Adrenal gland (tissue), 5 donors: Measurements from ENCODE around the gene CD244.

Experiments
- POLR2A ChIP-seq, 2 donors: fragments of 450-650 bp; IDR thresholded peaks; one replicate each; pipeline ENCODE4 v1.6.1; 2017; ENCODE audit warnings: antibody characterized with exemption in 2 of 2, mild to moderate bottlenecking in 2 of 2, moderate library complexity in 1 of 2
- TF ChIP-seq, protein P1 (sequence below), 6 experiments: fragments of 450-650 bp in 4 of 6; fragments of 200-600 bp in 2 of 6; sonication (generic) in 1 of 6; IDR thresholded peaks; 1 replicate in 5 of 6; 2 replicates in 1 of 6; pipeline versions ENCODE4 v1.5.1 to v1.8.0; 2016 to 2021; ENCODE audit warnings: antibody characterized with exemption in 6 of 6, mild to moderate bottlenecking in 2 of 6, moderate library complexity in 1 of 6
- donor health status: DM: no; HTN: no; CAD: no.

DNA sequence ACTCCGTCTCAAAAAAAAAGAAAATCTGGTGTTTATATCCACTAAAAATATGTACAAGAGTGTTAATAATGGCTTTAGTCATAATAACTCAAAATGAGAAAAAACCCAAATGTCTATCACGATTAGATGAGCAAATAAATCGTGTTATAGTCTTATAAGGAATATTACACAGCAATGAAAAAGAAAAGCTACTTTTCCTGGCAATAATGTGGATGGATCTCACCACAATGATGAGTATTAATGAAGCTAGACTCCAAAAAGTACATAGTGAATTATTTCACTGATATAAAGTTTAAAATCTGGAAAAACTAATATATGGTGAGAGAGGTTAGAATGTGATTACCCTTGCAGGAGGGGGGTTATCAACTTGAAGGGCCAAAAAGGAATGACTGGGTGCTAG is 9.7 kb downstream of the CD244 start:
- TF ChIP-seq, protein P1, sequence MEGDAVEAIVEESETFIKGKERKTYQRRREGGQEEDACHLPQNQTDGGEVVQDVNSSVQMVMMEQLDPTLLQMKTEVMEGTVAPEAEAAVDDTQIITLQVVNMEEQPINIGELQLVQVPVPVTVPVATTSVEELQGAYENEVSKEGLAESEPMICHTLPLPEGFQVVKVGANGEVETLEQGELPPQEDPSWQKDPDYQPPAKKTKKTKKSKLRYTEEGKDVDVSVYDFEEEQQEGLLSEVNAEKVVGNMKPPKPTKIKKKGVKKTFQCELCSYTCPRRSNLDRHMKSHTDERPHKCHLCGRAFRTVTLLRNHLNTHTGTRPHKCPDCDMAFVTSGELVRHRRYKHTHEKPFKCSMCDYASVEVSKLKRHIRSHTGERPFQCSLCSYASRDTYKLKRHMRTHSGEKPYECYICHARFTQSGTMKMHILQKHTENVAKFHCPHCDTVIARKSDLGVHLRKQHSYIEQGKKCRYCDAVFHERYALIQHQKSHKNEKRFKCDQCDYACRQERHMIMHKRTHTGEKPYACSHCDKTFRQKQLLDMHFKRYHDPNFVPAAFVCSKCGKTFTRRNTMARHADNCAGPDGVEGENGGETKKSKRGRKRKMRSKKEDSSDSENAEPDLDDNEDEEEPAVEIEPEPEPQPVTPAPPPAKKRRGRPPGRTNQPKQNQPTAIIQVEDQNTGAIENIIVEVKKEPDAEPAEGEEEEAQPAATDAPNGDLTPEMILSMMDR (IDR thresholded peaks at IDR 0.05): no peak
- TF ChIP-seq POLR2A (IDR thresholded peaks at IDR 0.05): no peak
